Esophagus (tissue), 2 donors: ENCODE data around the gene SCO2. TPM values are rescaled to one million over a fixed set of nuclear protein-coding genes. Genes with fewer than 3 reads are reported as not detected.
A peak's percentile ranks its signal among the peaks of the same experiment; 100 is the strongest.

Source experiments
- H3K27ac ChIP-seq, 2 donors: one replicate each; pipeline ENCODE4 v1.5.1; 2013; ENCODE audit warnings: low read depth in 2 of 2, mild to moderate bottlenecking in 2 of 2, inconsistent platforms in 1 of 2, low read length in 1 of 2, moderate library complexity in 1 of 2
- H3K27me3 ChIP-seq, 2 donors: one replicate each; pipeline ENCODE4 v1.6.1; 2013; ENCODE audit warnings: low read length in 2 of 2, control low read depth in 1 of 2, mild to moderate bottlenecking in 1 of 2; ENCODE audit not compliant: insufficient read depth in 2 of 2, control insufficient read depth in 1 of 2
- H3K36me3 ChIP-seq, 2 donors: one replicate each; pipeline ENCODE4 v1.6.1; 2013; ENCODE audit warnings: low read length in 1 of 2; ENCODE audit not compliant: control insufficient read depth in 2 of 2, insufficient read depth in 2 of 2
- H3K4me1 ChIP-seq, 2 donors: one replicate each; pipeline ENCODE4 v1.6.1; 2013; ENCODE audit warnings: low read length in 1 of 2; ENCODE audit not compliant: control insufficient read depth in 2 of 2, insufficient read depth in 2 of 2
- H3K4me3 ChIP-seq, 2 donors: one replicate each; pipeline ENCODE4 v1.5.1; 2013; ENCODE audit warnings: low read length in 2 of 2, mild to moderate bottlenecking in 2 of 2, low read depth in 1 of 2, moderate library complexity in 1 of 2
- H3K9me3 ChIP-seq, 2 donors: one replicate each; pipeline ENCODE4 v1.6.1; 2013; ENCODE audit warnings: mild to moderate bottlenecking in 2 of 2, low read depth in 1 of 2, low read length in 1 of 2, moderate library complexity in 1 of 2; ENCODE audit not compliant: control insufficient read depth in 2 of 2, insufficient read depth in 1 of 2
- WGBS, 2 donors: extraction: QIAGEN DNeasy Blood & Tissue Kit; methylation state at CpG; one replicate each; pipeline ENCODE4 v1.1.7; 2013; 5-methylcytosine and 5-hydroxymethylcytosine counted together
- polyA plus RNA-seq, 2 donors: library from polyadenylated mRNA; stranded (reverse); fragments of 200-250 nt; gene quantifications; one replicate each; pipeline ENCODE4 v1.2.3, GENCODE V29; 2013
- donor health status: healthy with polysubstance abuse.
- donor health status: Bipolar disorder and iron deficiency.

SCO2 gene, protein sequence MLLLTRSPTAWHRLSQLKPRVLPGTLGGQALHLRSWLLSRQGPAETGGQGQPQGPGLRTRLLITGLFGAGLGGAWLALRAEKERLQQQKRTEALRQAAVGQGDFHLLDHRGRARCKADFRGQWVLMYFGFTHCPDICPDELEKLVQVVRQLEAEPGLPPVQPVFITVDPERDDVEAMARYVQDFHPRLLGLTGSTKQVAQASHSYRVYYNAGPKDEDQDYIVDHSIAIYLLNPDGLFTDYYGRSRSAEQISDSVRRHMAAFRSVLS
- polyA plus RNA-seq = 1 to 10 TPM in 1 of 2 donors, under 1 TPM in 1; 0.61 to 3.2 TPM

DNA sequence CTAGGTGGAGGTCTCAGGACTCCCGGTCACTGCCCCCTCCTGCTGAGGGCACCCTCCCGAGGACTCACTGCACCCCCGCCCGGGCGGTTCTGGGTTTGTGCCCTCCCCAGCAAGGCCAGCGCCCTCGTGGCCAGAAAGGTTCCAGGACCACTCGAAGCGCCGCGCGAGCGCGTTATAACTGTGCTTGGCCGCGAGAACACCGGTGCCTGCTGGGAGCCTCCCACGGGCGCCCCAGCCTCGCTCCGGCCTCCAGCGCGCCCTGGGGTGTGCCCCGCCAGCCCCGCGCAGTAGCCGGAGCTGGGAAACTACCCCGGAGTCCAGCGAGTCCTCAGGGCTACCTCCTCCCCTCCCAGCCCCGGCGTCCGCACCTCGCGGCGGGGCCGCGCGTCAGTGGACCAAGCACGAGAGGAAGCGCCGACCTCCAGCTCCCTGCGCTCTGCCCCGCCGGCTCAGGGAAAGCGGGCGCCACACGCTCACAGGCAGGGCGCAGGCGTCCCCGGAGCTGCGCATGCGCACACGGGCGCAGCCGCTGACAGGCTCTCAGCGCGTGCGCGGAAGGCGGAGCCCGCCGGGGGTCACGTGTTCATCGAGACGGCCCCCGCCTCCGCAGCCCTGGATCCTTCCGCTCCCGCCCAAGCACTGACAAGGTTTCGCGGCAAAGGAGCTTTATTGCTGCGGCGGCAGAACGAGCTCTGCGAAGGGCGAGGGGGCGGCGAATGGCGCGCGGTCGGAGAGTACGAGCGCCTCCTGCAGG, at the start of gene SCO2:
SCO2 (minus strand) TSS at position 495 of the 754 bp plus-strand sequence. CDS start 1,187 bp downstream, outside the sequence.
- whole genome bisulfite sequencing, 2 donors = 0 to 1% methylated on average over 67 to 84 of the region's 84 CpGs
- peaks cover 15 to 31% of the 10 kb centered on the region in 2 donors for H3K36me3 ChIP-seq
- H3K9me3 ChIP-seq = peaks cover 0 to 2% of the 10 kb centered on the region in 2 donors
- no peaks in the 10 kb centered on the region for H3K27me3 ChIP-seq
- H3K4me3 ChIP-seq = peak within 1 kb of the TSS; percentile 62 to 75
- H3K27ac ChIP-seq = peak within 1 kb of the TSS; percentile 90 to 100
- peaks cover 13 to 37% of the 10 kb centered on the region in 2 donors for H3K4me1 ChIP-seq

DNA sequence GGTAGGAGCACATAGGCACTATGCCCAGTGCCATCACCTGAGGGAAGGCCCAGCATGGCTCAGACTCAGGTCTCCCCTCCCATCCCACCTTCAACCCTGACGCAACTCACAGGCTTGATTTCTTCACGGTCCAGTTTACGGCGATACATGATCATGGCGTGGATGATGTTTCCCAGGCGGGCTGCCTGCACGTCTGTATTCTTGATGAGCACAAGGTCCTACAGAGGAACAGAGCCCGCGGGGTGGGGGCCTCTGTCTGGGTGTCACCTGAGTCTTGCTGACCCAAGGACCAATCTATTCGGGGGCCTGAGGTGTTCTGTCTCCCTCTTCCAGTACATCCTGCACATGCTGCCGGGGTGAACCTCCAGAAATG, 49.0 kb upstream of the SCO2 start:
- Histone ChIP-seq H3K9me3 (no peaks in the 10 kb centered on the region), H3K4me3 (no peak overlapping the region), H3K36me3 (peaks cover 0 to 47% of the 10 kb centered on the region in 2 donors), H3K27me3 (no peaks in the 10 kb centered on the region), H3K27ac (no peak overlapping the region), H3K4me1 (peaks cover 0 to 7% of the 10 kb centered on the region in 2 donors)
- WGBS, 2 donors = 90% methylated on average over 11 of the region's 11 CpGs

DNA sequence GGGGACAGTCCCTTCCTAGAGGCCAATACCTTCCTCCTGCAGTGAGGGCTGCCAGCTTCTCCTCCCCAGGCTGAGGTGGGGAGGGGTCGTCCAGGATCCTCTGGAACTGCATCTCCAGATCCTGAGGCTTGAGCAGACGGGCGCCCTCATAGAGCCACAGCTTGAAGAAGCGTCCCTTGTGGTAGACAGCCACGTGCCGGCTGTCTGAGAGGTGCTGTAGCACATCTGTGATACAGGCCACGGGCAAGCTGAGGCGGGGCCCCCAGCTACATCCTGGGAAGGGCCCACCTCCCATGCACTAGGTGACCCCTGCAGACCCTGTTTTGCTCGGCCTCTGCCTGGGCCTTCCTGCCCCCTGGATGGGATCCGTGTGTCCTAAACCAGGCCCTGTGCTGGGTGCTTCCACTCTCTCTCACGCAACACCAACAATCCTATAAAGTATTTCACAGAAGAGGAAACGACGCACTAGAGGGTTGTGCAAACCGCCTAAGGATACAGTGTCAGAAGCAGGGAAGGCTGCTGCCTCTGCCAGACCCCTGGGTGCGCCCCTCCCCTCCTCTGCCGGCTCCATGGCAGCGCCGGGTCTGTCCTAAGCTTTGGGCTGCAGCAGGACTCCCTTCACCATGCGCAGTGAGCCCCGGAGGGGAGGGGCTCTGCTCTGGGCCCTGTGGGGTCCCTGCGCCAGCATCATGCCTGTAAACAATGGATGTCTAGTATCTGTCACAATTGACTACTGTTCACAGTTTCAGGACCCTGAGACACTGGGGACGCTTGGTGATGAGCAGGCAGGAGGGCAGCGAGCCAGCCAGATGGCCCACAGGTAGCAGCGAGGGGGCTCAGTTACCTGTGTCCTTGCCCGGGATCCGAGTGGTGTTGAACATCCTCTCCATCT, 48.3 kb upstream of the SCO2 start:
- Histone ChIP-seq H3K27ac (no peak overlapping the region), H3K27me3 (no peaks in the 10 kb centered on the region), H3K4me1 (peaks cover 0 to 7% of the 10 kb centered on the region in 2 donors), H3K9me3 (no peaks in the 10 kb centered on the region), H3K36me3 (peaks cover 0 to 45% of the 10 kb centered on the region in 2 donors), H3K4me3 (no peak overlapping the region)
- WGBS, 2 donors = 88 to 90% methylated on average over 22 to 26 of the region's 26 CpGs

DNA sequence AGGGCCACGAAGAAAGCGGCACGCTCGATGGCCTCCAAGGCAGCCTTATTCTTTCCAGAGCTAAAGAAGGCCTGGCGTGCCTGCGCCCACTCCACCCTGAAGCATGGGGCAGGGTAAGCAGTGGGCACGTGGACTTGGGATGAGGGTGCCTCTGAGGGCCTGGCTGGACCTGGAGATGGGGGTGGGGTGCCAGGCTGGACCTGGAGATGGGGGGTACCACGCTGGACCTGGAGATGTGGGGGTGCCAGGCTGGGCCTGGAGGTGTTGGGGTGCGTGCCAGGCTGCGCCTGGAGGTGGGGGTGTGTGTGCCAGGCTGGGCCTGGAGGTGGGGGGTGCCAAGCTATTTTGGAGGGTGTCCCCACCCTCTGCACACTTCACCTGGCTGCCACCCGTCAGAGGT, 47.6 kb upstream of the SCO2 start:
- no peaks in the 10 kb centered on the region for H3K27me3 ChIP-seq
- peaks cover 0 to 44% of the 10 kb centered on the region in 2 donors for H3K36me3 ChIP-seq
- H3K9me3 ChIP-seq = no peaks in the 10 kb centered on the region
- no peak overlapping the region for H3K4me3 ChIP-seq
- WGBS, 2 donors = 94 to 96% methylated on average over 11 of the region's 11 CpGs
- no peak overlapping the region for H3K27ac ChIP-seq
- peaks cover 0 to 5% of the 10 kb centered on the region in 2 donors for H3K4me1 ChIP-seq

DNA sequence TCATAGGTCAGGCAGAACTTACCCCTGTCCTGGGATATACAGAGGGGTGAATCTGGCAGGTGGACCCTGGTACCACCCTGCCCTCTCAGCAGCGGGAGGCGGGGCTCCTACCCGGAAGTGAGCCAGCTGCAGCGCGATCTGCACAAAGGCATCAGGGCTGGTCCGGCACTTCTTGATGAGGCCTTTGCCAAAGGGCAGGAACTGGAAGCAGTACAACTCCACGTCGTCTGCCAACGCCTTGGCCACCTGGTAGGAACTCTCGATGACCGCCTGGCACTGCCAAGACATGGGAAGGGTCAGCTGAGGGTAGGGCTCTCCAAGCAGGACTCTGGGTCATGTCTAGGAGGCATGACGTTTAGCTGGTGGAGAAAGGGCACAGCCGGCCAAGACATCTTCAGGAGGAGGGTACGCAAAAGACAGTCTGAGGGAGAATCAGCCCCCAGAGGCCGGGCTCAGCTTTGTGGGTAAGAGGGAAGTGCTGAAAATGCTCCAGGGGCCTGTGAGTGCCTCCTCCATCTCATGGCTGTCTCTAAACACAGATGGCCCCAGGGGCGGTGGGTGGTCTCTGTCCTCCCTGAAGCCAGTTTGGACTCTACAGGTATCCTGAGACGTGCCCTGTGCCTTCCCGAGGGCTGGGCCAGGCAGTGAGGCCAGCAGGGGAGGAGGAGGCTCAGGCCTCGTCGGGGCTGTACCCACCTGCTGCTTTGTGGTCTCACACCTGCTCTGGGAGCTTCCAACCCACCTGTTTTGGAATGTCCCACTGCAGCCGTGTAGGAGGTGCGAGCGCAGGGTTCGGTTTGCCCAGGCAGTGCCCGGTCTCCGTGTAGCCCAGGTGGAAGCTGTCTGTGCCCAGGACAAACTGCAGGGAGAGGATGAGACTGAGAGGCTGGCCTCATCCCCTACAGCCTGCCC, 46.1 kb upstream of the SCO2 start:
- WGBS, 2 donors = 84 to 86% methylated on average over 26 of the region's 26 CpGs
- H3K27ac ChIP-seq = no peak overlapping the region
- H3K36me3 ChIP-seq = peaks cover 0 to 41% of the 10 kb centered on the region in 2 donors
- H3K4me1 ChIP-seq = peaks cover 0 to 5% of the 10 kb centered on the region in 2 donors
- no peak overlapping the region for H3K4me3 ChIP-seq
- no peaks in the 10 kb centered on the region for H3K9me3 ChIP-seq
- H3K27me3 ChIP-seq = no peaks in the 10 kb centered on the region

DNA sequence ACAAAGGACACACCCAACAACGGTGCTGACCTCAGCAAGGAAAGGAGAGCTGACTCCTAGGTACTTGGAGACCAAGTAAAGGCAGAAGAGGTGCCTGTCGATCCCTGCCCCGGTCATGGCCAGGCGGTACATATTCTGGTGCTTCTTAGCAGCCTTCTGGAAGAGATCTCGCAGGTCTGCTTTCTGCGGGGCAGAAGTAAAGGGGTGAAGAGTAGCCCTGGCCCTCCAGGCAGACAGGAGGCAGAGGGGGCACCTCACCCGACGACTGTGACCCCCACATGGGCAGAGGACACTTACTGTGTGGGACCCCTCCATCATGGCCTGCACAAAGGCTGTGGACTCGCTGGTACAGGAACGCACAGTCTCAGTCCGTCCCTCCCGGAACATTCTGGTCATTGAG, 45.5 kb upstream of the SCO2 start:
- Histone ChIP-seq H3K36me3 (peaks cover 0 to 39% of the 10 kb centered on the region in 2 donors), H3K4me1 (peaks cover 0 to 5% of the 10 kb centered on the region in 2 donors), H3K9me3 (no peaks in the 10 kb centered on the region), H3K4me3 (no peak overlapping the region), H3K27me3 (no peaks in the 10 kb centered on the region), H3K27ac (no peak overlapping the region)
- 91 to 92% methylated on average over 12 of the region's 12 CpGs for WGBS, 2 donors

DNA sequence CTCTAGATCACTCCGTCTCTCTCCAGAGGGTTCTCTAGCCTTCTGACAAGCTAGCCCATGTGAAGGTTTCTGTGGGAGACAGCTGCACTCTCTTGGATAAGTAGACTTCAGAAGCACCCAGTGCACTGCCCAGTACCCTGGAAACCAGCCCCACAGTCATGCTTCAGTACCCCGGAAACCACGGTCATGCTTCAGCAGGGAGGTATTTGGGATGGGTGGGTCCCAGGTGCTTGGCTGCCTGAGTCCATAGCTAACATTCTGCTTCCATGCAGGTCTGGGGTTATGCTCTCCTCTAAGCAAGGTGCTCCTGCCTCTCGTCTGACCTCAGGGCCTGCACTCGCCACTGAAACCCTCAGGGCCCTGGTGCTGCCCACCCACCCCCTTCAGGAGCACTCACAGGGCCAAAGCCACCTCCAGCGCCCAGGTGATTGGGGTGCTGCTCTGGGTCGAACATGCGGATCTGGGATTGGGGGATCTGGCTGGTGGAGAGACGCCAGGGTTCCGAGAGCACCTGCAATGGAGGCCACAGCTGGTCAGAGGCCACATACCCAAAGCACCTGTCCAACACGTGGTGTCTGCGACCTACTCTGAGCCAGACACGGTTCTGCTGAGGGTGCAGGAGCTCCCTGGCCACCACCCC, 44.6 kb upstream of the SCO2 start:
- no peaks in the 10 kb centered on the region for H3K9me3 ChIP-seq
- peaks cover 0 to 5% of the 10 kb centered on the region in 2 donors for H3K4me1 ChIP-seq
- H3K27ac ChIP-seq = no peak overlapping the region
- H3K27me3 ChIP-seq = no peaks in the 10 kb centered on the region
- peaks cover 0 to 39% of the 10 kb centered on the region in 2 donors for H3K36me3 ChIP-seq
- H3K4me3 ChIP-seq = no peak overlapping the region
- WGBS, 2 donors = 85 to 91% methylated on average over 13 of the region's 13 CpGs

DNA sequence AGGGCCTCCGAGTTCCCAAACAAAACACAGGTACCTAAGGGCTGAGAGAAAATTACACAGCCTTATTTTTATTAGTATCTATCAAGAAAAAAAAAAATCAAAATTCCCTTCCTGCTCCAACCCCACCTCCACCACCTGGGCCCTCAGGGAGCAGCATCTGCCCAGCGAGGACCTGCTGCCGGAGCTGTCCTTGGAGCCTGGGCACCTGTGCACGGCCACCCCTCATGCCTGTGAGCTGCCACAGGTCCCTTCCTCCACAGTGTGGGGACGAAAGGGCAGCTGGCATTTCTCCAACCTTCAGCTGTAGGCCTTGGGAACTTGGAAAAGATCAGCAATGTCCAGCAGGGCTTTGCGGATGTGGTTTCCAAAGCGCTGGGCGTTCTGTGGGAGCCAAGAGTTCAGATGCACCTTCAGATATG, 43.7 kb upstream of the SCO2 start:
- WGBS, 2 donors = 55 to 83% methylated on average over 8 of the region's 8 CpGs
- Histone ChIP-seq H3K27ac (peak overlapping the region in 1 of 2 donors; percentile 9), H3K36me3 (peaks cover 0 to 39% of the 10 kb centered on the region in 2 donors)

More for the DNA sequence above, 43.7 kb upstream of the SCO2 start:
- Histone ChIP-seq H3K4me1 (peaks cover 0 to 5% of the 10 kb centered on the region in 2 donors), H3K27me3 (no peaks in the 10 kb centered on the region), H3K9me3 (no peaks in the 10 kb centered on the region), H3K4me3 (no peak overlapping the region)
